ENCODE data around the gene HDAC7.
"Not testable (repeated sequence)": the region's sequence is repeated elsewhere in the genome, so short reads cannot be mapped to it uniquely, and the experiment has no call there.

Gene HDAC7

DNA sequence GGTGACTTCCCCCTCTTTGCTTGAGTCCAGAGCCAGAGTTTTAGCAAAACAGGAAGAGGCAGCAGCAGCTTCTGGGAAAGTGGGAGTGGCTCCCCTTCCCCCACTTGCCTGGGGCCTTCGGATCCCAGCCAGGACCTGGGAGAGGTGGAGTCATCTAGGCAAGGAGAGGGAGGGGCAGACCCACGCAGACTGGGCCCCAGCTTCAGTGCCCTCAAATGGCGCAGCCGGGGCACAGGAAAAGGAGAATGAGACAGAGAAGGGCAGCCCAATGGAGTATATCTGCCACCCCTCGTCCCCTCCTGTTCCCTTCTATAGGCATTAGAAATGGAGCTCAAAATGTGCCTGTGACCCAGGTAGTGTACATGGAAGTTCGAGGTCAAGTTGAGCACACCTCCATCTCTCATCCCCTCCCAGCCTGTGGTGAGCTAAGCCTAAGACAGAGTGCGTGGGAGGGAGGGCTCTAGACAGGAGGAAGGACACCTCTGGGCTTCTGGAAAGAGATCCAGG lies 9.3 kb upstream of the HDAC7 start:
- DNase-seq (ENCODE audit: low read depth) = no peak

DNA sequence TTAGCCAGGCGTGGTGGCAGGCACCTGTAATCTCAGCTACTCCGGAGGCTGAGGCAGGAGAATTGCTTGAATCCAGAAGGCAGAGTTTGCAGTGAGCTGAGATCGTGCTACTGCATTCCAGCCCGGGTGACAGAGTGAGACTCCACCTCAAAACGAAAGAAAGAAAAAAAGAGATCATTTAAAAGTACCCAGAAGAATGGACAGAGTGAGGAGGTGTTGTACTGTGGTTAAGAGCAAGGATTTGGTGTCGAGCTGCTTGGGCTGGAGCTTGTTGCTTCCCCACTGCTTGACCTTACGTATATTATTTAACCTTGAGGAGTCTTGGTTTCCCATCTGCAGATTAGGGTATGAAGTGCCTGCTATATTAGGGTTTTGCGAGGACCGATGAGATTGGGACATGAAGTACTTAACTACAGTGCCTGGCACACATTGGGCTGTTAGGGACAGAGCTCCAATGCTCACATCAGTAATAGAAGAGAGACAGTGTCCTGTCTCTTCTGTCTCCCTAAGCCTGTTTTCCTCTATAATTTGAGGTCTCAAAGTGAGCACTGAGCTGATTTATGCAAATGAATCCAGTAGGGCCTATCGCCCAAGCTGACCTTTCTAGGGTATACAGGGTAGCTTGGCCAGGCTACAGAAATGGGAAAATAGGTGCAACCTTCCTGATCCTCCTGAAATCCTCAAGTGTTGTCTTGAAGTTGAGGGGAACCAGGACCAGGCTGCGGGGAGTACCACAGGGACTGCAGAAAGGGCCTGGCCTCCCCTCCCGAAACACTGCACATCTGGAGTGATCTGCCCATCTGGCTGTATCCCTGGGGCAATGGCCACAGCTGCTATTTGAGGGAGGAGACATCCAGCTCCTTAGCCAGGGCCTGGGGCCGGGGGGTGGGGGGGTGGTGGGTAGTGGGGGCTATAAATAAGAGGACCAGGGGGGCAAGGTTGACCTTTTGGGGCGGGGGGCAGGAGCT lies 8.6 kb upstream of the HDAC7 start:
- DNase-seq (ENCODE audit: low read depth) = no peak

DNA sequence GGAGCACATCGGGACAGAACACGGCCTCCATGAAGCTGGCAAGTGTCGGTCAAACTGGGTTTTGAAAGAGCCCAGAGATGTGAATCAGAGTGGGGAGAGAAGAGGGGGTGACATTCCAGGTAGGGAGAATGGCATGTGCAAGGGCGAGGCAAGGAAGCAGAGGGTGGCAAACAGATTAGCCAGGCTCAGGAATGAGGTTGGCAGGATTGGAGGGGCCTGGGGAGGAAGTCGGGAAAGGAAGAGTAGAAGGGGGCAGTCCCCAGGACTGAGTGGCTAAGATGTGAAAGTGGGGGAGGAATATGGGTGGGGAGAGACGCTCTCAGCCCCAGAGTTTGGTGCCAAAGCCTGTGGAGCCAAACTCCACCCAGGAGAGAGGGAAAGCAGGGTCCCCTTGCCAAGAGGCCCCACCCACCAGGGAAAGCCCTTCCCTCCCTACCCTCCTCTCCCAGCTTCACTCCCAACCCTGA lies 5.5 kb upstream of the HDAC7 start:
- no peak for DNase-seq (ENCODE audit: low read depth)

DNA sequence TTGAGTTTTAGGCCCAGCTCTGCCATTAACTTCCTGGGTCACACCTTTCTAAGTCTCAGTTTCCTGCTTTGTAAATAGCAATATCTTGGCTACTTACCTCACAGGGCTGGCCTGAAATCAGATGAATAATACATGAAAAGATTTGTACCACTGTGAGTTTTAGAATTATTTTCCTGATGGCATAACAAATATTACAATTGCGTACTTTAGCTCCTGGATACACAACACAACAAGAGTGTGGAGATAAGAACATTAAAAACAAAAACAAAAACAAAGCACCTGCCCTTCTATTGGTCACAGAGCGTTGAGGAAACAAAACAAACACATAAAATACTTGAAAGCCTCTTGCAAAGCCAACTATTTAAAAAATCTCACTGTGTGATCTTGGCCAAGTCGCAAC lies 4.9 kb upstream of the HDAC7 start:
- DNase-seq (ENCODE audit: low read depth) = no peak

DNA sequence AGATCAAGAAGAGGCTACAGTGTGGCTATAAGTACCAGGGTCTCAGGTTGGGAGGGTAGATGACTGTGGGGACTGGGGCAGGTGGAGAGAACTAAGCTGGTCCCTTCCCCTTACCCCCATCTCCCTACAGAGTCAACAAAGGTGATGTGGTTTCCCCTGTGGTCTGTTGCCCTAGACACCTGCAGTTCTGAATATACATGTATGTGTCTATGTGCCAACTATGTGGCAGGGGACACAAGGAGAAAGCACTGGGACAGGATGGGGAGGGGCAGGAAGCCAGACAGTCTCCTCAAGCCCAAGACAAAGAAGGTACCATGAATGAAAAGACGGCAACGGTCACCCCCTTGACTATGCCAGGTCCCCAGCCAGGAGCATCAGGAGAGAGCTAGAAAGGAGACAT lies 4.5 kb upstream of the HDAC7 start:
- no peak for DNase-seq (ENCODE audit: low read depth)

DNA sequence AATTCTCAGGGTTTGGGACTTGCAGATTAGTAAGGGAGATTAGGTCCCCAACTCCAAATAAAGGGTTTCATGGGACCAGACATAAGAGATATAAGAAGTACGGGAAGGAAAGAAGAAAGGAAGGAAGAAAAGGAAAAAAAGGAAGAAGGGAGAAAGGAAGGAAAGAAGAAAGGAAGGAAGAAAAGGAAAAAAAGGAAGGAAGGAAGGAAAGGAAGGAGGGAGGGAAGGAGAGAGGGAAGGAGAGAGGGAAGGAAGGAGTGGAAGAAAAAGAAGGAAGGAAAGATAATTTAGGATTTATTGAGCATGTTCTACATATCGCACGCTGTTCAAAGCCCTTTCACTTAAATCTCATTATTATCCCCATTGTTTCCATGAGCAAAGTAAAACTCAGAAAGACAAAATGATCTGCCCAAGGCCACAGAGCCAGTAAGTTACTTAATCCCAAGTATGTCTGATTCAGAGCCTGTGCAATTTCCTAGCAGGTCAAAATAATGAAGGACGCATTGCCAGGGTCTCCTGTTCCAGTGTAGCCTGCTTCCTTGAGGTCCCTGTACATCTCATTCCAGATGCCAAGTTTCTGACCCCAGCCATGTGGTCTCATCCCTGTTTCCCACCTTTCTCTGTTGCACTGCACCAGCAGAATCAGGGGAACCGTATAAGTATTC lies 3.9 kb upstream of the HDAC7 start:
- no peak for DNase-seq (ENCODE audit: low read depth)

DNA sequence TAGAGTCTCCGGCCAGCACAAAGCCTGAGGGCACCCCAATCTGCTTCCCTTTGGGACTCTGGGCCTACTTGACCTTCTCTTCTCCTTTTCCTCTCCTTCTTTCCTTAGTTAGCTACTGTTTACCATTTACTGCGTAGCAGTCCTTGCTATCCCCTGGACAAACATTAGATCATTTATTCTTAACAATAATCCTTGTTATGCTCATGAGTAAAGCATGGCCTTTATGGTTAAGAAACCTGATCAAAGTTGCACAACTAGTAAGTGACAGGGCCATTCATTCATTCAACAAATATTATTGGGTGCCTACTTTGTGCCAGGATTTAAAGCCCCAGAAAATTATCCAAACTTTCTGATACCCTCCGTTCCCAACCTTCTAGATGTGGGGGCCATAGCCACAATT lies 3.2 kb upstream of the HDAC7 start:
- no peak for DNase-seq (ENCODE audit: low read depth)

DNA sequence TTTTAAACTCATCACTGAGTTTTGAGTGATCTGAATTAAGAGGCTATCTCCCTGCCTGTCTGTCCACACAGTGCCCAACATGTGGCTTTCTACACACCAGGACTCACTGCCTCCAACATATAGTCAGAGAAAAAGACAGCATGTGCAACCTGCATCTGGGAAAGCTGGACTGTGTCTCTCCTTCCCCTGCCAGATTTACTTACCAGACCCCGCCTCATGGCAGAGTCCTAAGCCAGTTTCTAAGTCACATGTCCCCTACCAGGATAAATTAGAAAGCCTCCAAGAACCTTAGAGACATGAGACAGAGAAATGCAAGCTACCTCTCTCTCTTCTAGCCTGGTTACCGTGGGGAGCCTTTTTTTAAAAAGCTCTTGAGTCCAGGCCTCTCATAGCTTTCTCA lies 2.7 kb upstream of the HDAC7 start:
- no peak for DNase-seq (ENCODE audit: low read depth)

DNA sequence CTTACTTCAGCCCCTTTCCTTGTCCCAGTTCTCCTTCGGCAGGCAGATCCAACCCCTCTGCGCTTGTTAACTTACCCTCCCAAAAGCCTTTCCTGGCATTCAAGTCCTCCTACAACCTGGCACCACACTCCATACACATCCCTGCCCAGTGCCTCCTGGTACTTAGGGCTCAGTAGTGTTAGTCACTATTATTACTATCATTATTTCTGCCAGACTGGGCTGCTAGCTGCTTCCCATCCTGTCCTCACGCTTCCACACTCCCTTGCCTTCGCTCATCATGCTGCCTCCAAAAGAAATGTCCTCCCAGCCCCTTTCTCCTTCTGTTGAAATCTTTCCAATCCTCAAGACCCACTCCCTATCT lies 1.6 kb upstream of the HDAC7 start:
- DNase-seq (ENCODE audit: low read depth) = no peak

DNA sequence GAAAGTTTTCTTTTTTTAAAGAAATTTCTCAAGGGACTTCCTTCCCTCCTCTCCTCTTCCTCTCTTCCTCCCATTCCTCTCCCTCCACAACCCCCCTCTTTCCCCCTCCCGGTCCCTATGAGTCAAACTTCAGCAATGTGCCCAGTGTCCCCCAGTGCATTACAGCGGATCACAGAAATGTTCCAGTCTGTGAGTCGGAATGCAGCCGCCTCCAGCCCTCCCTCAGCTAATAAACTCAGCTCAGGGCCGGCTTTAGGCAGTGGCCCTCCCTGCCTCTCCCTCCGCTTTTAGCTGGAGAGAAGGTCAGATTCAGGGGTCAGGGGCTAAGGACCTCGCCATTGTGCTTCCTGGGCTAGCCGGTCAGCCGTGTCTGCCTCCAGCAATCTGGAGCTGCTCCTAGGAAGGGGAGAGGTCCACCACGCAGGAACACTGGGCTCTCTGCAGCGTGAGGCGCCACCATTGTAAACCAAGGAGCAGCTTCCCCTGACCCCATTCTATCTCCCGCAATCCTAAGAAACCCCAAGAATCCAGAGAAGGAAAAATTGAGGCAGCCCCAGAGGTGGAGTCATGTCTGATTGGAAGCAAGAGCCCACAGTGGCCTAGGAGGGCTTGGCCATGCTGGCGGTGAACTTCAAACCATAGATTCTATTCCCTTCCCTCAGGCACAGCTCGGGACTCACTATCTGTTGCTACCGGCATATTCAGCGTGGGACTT lies 1.1 kb upstream of the HDAC7 start:
- DNase-seq (ENCODE audit: low read depth) = no peak

DNA sequence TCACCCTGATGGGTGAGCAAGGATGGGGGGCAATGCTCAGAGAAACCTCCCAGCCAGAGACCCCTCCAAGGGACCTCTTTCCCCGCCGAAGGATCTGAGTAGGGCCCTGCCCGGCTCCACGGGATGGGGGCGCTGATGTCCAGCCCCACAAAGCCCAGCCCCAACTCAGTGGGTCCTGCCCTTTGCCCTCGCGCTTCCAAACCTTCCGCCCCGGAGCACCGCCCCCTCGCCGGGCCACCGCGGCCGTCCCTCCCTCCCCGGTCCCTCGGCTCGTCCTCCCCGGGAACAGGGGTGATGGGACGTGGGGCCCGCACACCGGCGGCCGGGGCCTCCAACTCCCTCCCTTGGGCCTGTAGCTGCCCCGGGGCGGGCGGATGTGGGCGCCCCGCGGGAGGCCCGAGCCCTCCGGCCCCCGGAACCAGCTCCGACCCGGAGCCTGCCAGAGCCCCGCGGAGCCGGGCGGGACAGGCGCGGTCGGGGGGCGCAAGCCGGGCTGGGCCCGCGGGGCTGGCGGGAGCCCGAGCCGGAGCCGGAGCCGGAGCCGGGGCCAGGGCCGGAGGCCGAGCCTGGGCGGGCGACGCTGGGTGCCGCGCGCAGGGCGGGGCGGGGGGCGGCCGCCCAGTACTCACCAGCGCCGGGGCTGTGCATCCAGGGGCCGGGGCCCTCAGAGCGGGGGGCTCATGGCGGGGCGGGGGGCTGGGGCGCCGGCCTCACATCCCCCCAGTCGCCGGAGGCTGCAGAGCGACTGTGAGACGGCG lies 386 bp downstream of the HDAC7 start:
- no peak for DNase-seq (ENCODE audit: low read depth)

DNA sequence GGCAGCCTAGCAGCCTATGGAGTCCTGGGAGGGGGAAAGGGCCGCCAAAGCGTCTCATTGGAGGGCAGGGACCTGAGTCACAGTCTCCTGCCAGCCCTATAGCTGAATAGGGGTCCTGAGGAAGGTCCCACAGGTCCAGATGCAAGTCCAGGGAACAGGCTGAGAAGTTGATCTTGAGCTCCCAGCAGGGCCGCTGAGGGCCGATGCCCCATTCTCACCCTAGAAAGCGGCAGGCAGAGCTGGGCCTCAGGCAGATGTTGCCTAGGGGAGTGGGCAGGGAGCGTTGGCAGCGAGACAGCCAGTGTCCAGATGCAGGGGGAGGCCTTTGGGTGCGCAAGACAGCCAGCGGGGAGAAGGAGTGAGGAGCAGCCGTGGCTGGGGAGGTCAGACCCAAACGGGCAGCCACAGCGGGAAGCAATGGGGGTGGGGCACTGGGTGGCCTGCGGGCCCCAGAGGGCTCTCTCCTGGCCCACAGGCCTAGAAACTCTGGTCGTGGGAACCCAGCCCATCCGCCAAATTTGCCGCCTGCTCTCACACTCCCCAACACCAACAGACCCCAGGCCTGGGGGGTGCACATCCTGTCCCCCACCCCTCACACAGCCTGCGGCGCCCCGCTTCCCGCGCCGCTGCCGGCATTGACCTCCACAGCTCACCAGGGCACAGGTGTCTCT lies 1.1 kb downstream of the HDAC7 start:
- no peak for DNase-seq (ENCODE audit: low read depth)

DNA sequence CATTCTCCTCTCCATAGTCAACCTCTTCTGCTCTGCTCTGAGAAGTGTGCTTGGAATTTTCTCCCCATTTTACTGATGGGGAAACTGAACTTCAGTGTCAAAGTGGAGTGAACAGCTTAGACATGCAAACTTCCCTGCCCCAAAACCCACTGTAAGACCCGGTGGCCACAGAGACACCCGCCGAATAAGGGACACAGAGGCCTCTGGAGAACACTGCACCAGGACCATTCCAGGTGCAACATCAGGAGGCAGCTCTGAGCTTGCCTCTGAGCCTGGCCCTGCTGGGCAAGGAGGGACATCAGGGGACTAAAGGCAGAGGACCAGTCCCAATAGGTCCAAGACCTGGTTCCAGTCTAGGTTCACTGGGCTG lies 1.7 kb downstream of the HDAC7 start:
- DNase-seq (ENCODE audit: low read depth) = no peak

DNA sequence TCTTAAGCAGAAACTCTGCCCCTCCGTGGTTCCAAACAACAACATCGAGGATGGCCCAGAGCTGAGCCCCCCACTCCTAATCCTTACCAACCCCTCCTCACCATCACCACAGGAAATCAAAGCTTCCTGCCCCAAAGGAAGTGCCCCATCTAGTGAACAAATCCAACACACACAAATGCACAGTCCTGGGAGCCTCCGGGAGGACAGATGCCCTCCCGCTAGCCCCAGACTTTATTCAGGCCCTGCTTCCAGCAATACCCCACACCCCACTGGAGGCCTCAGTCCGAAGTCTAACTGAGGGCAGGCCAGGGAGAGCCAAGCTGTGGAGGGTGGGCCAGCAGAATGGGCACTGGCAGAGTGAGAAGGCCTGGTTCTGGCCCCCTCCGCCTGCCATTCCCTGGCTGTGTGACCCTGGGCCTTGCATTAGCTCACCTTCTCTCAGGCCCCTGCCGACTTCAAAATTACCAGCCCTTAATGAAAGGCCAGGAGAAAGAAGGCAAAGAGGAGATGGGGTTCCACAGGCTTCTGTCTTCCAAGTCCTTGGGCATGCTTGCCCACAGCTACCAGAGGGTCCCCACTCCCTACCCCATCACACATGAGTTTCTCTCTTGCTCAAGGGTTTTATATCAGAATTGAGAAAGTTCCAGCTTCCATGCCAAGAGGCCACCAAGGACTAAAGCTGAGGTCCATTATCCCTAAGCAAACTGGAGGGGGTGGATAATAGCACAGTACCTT lies 2.3 kb downstream of the HDAC7 start:
- DNase-seq (ENCODE audit: low read depth) = no peak

DNA sequence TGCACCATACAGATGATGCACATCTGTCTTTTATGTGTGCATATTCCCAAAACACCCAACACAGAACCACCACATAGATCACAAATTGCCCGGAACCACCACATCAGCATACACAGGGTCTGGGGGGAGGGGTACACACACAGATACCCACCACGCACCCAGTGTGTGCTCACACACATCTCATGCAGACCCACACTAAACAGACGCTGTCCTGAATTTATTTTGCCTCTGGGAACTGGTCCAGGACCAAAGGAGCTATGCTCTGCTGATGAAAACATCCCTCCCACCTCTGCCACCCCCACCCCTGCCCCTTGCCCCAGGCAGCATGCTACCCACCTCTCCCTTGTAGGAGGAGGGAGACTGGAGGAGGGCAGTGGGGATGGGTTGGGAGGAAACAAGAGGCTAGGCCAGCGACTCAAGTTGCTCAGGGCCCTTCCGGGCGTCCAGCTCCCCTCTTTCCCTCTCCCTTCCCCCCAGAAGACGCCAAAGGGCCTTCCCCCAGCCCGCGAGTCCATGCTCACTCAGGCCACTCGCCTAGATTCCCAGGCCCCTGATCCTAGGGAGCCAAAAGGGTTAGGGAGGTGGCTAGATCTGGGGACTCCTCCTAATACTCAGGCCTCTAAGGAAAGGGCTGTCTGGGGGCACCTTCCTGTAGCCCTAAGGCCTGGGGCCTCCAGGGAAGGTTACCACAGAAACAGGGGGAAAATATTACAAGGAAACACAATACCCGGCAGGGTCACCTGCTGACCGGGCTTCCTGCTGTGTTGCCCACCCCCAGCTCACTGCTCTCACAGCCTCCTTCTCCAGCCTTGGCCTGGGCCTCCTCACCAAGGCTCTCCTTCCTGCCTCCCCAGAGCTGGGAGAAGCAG lies 3.1 kb downstream of the HDAC7 start:
- DNase-seq (ENCODE audit: low read depth) = no peak

DNA sequence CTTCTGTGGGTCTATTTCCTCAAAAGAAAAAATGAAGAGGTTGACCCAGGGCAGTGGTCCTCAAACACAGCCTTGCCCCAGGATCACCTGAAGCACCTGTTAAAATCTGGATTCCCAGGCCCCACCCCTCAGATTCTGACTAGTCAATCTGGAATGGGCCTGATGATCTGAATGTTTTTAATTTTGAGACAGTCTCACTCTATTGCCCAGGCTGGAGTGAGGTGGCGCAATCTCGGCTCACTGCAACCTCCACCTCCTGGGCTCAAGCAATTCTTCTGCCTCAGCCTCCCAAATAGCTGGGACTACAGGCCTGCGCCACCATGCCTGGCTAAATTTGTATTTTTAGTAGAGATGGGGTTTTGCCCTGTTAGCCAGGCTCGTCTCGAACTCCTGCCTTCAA lies 4.3 kb downstream of the HDAC7 start:
- not testable (repeated sequence) for DNase-seq (ENCODE audit: low read depth)

DNA sequence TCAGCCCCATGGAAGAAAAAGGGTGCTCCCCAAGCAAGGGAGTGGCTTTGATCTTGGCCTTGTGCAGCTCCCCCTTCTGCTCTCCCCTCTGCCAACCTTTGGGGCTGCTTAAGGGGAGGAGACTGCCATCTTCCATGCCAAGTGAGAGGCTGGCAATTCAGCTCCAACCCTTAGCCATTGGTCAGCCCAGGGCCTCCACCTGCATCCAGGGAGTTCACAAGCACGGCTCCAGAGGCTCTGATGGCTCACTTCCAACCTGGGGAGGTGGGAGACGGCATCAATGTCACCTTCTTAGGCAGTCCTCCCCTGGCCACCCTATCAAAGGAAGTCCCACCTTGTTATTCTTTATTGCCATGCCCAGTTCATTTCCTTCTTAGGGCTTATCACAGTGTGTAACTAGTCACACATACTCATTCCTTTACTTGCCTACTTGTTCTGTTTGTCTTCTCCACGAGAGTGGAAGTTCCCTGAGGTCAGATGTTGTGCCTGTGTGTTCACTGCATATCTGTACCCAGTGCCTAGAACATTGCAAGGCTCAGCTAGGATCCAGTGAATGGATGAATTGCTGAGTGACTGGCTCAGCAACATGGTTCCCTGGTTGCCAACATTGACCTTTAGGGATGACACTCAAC lies 5.0 kb downstream of the HDAC7 start:
- DNase-seq (ENCODE audit: low read depth) = no peak

DNA sequence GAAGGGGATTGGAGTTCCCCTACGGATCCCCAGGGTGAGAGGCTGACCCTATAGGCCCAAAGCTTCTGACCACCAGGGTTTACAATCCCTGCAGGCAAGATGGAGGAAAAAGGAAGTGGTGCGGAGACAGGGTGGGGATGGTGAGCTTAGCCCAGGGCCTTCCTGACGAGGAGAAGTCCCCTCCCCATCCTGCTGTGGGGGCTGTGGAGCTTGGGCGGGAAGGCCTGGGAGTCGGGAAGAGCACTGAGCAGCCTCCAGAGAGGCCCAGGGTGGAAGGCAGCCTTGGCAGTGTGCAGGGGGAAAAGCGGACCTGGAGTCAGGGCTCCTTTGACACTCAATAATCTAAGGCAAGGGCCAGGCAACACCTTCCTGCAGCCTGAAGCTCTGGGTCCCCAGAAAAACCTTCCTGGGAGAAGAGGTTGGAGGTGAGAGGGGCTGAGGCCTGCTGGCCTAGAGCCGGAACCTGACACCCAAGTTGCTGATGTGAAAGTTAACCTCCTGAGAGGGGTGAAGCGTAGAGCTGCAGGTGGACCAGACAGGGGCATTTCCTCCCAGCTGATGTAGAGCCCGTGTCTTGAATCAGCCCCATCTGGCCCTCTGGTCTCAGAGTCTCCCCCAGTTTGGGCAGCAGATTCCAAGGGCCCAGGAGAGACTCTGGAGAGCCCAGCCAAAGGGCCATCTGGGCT lies 6.0 kb downstream of the HDAC7 start:
- DNase-seq (ENCODE audit: low read depth) = no peak

Data from stimulated activated CD8-positive, alpha-beta memory T cell treated with anti-CD3 and anti-CD28 coated beads, Interleukin-12 subunit alpha, Interleukin-12 subunit beta, amount 100 ng/mL, for 4 hours (primary cell).